Activated CD8-positive, alpha-beta T cell treated with anti-CD3 and anti-CD28 coated beads for 36 hours (primary cell): ENCODE data around the gene ZFAND2A. TPM values are rescaled to one million over a fixed set of nuclear protein-coding genes. Genes with fewer than 3 reads are reported as not detected.

Experiments used
- ATAC-seq: fragments of 200-7000 bp; cut with Tn5 transposase; one replicate; pipeline ENCODE4 v1.10.0; 2021; ENCODE audit warnings: mild to moderate bottlenecking, moderate library complexity
- CTCF ChIA-PET: fragments of 350-600 bp; sonication (Branson Sonifier 250); formaldehyde crosslinking; loops from one replicate; lab custom pipeline; 2021; ENCODE audit warnings: antibody characterized with exemption; lab: Charles Lee
- POLR2A ChIA-PET: fragments of 350-600 bp; sonication (Branson Sonifier 250); formaldehyde crosslinking; loops from one replicate; lab custom pipeline; 2021; ENCODE audit warnings: antibody characterized with exemption; lab: Charles Lee
- DNase-seq: peaks from one replicate; pipeline ENCODE4 v3.0.0-alpha.2; 2020
- H3K27ac Mint-ChIP-seq: one replicate; pipeline ENCODE4 v1.8.0; 2021; ENCODE audit warnings: mild to moderate bottlenecking, mixed read lengths
- H3K27me3 Mint-ChIP-seq: one replicate; pipeline ENCODE4 v1.8.0; 2021; ENCODE audit warnings: mixed read lengths
- H3K36me3 Mint-ChIP-seq: one replicate; pipeline ENCODE4 v1.8.0; 2021; ENCODE audit warnings: low read depth, mixed read lengths
- H3K4me1 Mint-ChIP-seq: one replicate; pipeline ENCODE4 v1.8.0; 2021; ENCODE audit warnings: low read depth, mixed read lengths
- H3K4me3 Mint-ChIP-seq: one replicate; pipeline ENCODE4 v1.8.0; 2021; ENCODE audit warnings: mild to moderate bottlenecking, moderate library complexity, mixed read lengths
- H3K9me3 Mint-ChIP-seq: one replicate; pipeline ENCODE4 v1.8.0; 2021; ENCODE audit warnings: mixed read lengths
- CTCF ChIP-seq: fragments of 200-600 bp; IDR thresholded peaks from one replicate; pipeline ENCODE4 v1.8.0; 2022; ENCODE audit warnings: antibody characterized with exemption, mild to moderate bottlenecking
- intact Hi-C: fragments of 100-400 bp; cut with micrococcal nuclease; formaldehyde crosslinking; loops from one replicate; pipeline ENCODE4 v1.10.0; 2022
- total RNA-seq, 2 experiments: library from RNA; stranded (reverse); gene quantifications; one replicate each; pipeline ENCODE4 v1.2.3, GENCODE V29; 2021

Gene ZFAND2A
- total RNA-seq, 2 experiments from 2014 or later: 22.1 to 23.5 TPM

DNA sequence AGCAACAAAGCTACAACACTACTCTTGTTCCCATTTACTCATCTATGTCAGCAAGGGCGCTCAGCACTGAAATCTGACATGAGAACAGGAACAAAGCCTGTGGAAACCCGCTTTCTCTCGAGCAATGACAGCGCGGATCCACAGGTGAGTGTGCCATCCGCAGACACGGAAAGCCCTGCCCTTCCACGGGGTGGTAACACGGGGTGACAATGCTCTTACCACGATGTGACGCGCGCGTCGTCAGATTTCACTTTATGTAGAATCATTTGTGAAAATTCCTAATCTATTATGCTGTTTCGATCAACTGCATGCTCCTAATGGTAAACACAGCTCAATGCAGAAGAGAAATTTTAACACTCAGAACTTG, 34.4 kb downstream of the ZFAND2A start:
- POLR2A ChIA-PET: interaction anchor here (2.5 kb wide), 1 partner anchor 11 kb away, joined by 10 read pairs; no protein-coding TSS in a partner anchor
- H3K36me3 Mint-ChIP-seq: peaks cover 5% of the 10 kb centered on the region
- ATAC-seq: no peak
- no peak for TF ChIP-seq CTCF
- no peaks in the 10 kb centered on the region for H3K4me1 Mint-ChIP-seq
- DNase-seq: no peak
- no peaks in the 10 kb centered on the region for H3K27me3 Mint-ChIP-seq
- CTCF ChIA-PET: interaction anchor here (0.8 to 1.5 kb wide), 3 partner anchors 32 to 60 kb away, joined by 3 to 4 read pairs (median 4); no protein-coding TSS in a partner anchor
- intact Hi-C loops: no loop called here
- no peak overlapping the region for H3K4me3 Mint-ChIP-seq
- H3K9me3 Mint-ChIP-seq: no peaks in the 10 kb centered on the region
- no peak overlapping the region for H3K27ac Mint-ChIP-seq

DNA sequence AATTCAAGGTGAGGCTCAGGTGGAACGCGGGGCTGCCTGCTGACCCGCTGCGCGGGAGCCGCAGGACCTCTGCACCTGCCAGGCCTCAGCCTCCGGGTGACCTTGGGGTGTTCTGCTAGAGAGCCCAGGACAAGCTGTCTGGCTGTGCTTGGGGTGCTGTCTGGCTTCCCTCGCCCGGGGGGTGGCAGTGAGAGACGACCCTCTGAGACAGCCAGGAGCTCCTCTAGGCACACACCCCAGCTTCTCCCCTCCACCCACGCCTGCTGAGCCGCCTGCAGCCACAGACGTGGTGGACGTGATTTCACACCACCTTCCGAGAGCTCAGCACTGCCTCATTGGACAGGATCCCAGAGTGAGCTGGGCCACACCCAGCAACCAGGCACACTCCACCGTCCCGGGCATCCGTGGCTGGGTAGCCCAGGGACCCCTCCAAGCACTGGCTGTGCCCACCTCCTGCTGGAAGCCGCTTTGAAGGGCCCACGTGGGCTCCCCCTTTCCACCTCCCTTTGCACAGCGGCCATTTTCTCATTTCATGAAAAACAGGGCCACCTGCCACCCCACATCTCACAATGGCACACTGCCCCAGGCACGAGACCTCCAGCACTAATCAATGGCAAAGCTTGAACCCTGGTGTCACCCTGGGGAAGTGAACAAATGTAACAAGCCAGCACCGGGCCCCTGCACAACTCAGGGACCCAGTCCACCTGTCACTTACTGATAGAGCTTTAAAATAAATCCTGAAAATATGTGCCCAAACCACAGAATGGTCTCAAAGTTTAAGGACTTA, 35.0 kb downstream of the ZFAND2A start:
- peaks cover 5% of the 10 kb centered on the region for H3K36me3 Mint-ChIP-seq
- no peak for ATAC-seq

GRCh38 chr7:1124164-1124563, 35.8 kb downstream of the ZFAND2A start:
- intact Hi-C loops: no loop called here

More for the DNA sequence above, 35.0 kb downstream of the ZFAND2A start:
- H3K4me1 Mint-ChIP-seq: no peaks in the 10 kb centered on the region
- H3K27ac Mint-ChIP-seq: no peak overlapping the region
- DNase-seq: no peak
- no peak for TF ChIP-seq CTCF
- CTCF ChIA-PET: interaction anchor here (0.8 to 1.5 kb wide), 3 partner anchors 31 to 59 kb away, joined by 3 to 4 read pairs (median 4); no protein-coding TSS in a partner anchor
- no peak overlapping the region for H3K4me3 Mint-ChIP-seq
- no peaks in the 10 kb centered on the region for H3K9me3 Mint-ChIP-seq
- intact Hi-C loops: no loop called here
- no peaks in the 10 kb centered on the region for H3K27me3 Mint-ChIP-seq
- POLR2A ChIA-PET: interaction anchor here (2.5 kb wide), 1 partner anchor 12 kb away, joined by 10 read pairs; no protein-coding TSS in a partner anchor

GRCh38 chr7:1123715-1124114, 36.3 kb downstream of the ZFAND2A start:
- peaks cover 6% of the 10 kb centered on the region for H3K4me1 Mint-ChIP-seq
- DNase-seq (no peak), ATAC-seq (no peak)
- peaks cover 1% of the 10 kb centered on the region for H3K36me3 Mint-ChIP-seq
- no peak overlapping the region for H3K27ac Mint-ChIP-seq
- intact Hi-C loops: no loop called here
- POLR2A ChIA-PET: no interaction called here
- no peak overlapping the region for H3K4me3 Mint-ChIP-seq
- no peaks in the 10 kb centered on the region for H3K9me3 Mint-ChIP-seq
- H3K27me3 Mint-ChIP-seq: no peaks in the 10 kb centered on the region
- TF ChIP-seq CTCF: no peak
- CTCF ChIA-PET: interaction anchor here (1.6 kb wide), 1 partner anchor 38 kb away, joined by 5 read pairs; no protein-coding TSS in a partner anchor

More at GRCh38 chr7:1124164-1124563, 35.8 kb downstream of the ZFAND2A start:
- H3K4me1 Mint-ChIP-seq: peaks cover 3% of the 10 kb centered on the region
- no peaks in the 10 kb centered on the region for H3K9me3 Mint-ChIP-seq
- no peak overlapping the region for H3K27ac Mint-ChIP-seq
- ChIA-PET POLR2A (no interaction called here), CTCF (interaction anchor here (1.6 kb wide), 1 partner anchor 38 kb away, joined by 5 read pairs; no protein-coding TSS in a partner anchor)
- no peak for TF ChIP-seq CTCF
- DNase-seq (no peak), ATAC-seq (no peak)
- peaks cover 1% of the 10 kb centered on the region for H3K36me3 Mint-ChIP-seq
- no peak overlapping the region for H3K4me3 Mint-ChIP-seq
- no peaks in the 10 kb centered on the region for H3K27me3 Mint-ChIP-seq
